ENCODE results near the gene ST14. TPM values are rescaled to one million over a fixed set of nuclear protein-coding genes. Genes with fewer than 3 reads are reported as not detected.

Gene ST14
- polyA plus RNA-seq, 1 donor (not counting 4 experiments of a cell fraction or from before 2014, with no cell fraction given), result 45.8 TPM

DNA sequence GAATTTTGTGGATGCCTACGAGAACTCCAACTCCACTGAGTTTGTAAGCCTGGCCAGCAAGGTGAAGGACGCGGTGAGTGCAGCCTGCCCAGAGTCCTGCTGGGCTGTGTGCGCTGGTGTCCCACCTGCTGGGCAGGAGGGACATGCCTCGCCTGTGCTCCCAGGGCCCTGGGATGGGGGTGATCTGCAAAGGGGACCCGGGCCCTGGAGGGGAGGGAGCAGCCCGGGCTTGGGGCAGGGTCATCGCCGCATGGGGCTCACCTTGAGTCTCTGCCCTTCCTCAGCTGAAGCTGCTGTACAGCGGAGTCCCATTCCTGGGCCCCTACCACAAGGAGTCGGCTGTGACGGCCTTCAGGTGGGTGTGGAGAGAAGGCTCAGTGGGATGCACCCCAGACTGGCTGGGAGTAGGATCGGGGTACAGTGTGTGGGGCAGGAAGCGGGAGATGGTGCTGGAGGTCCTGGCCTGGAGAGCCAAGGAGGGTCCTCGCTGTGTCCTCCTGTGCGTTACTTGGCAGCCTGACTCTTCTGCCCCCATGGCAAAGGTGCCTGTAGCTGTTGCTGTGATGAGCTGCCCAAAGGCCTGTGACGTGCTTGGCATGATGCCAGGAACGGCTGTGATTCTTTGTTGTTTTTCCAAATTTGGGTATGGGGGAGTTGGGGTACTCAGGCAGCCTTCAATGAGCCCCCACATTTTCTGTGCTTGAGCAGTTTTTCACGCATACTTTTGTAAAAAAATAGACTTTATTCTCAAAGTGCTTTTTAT is 29.2 kb downstream of the ST14 start:
- no peaks in the 10 kb centered on the region for H3K27me3 ChIP-seq (ENCODE audit: control insufficient read depth, extremely low read depth, insufficient read depth, low read length)
- DNase-seq (ENCODE audit: low read depth, low spot score) (no peak), FAIRE-seq (no peak)
- peaks cover 8% of the 10 kb centered on the region for H4K20me1 ChIP-seq (ENCODE audit: control insufficient read depth, extremely low read depth, insufficient read depth, low read length)
- H3K79me2 ChIP-seq (ENCODE audit: control insufficient read depth, insufficient read depth, low read length), result peaks cover 40% of the 10 kb centered on the region
- no peak overlapping the region for H3K4me3 ChIP-seq (ENCODE audit: control insufficient read depth in 2 of 3, extremely low read depth in 1 of 3, insufficient read depth in 2 of 3, low read depth in 1 of 3, low read length in 3 of 3)
- peaks cover 8 to 14% of the 10 kb centered on the region in 2 experiments for H3K36me3 ChIP-seq (ENCODE audit: control insufficient read depth in 2 of 2, extremely low read depth in 1 of 2, insufficient read depth in 2 of 2, low read length in 2 of 2)
- no peaks in the 10 kb centered on the region for H3K9me3 ChIP-seq (ENCODE audit: control insufficient read depth, low read depth, low read length)
- H3K27ac ChIP-seq (ENCODE audit: control insufficient read depth, insufficient read depth, low read length), result no peak overlapping the region
- H2AFZ ChIP-seq (ENCODE audit: control insufficient read depth, low read length), result no peak overlapping the region
- no peaks in the 10 kb centered on the region for H3K4me1 ChIP-seq (ENCODE audit: control insufficient read depth, extremely low read depth, insufficient read depth, low read length)
- no peak overlapping the region for H3K9ac ChIP-seq (ENCODE audit: control insufficient read depth, extremely low read depth, insufficient read depth, low read length)
- H3K4me2 ChIP-seq (ENCODE audit: control insufficient read depth, extremely low read depth, insufficient read depth, low read depth, low read length), result no peak overlapping the region
- dilution Hi-C loops (cut with MboI; ENCODE audit: extremely low pct_ligation_motif_present, low sequenced_read_pairs), result no loop called here
- H3K9me1 ChIP-seq (ENCODE audit: control insufficient read depth, extremely low read depth, insufficient read depth, low read length), result no peaks in the 10 kb centered on the region
- TF ChIP-seq CTCF (optimal IDR thresholded peaks at IDR 0.05 in 1 of 3, IDR thresholded peaks at IDR 0.05 in 1 of 3, conservative IDR thresholded peaks at IDR 0.05 in 1 of 3; ENCODE audit: extremely low read depth in 1 of 3, insufficient read depth in 2 of 3, low read length in 3 of 3), result no peak
- TF ChIP-seq EZH2 (IDR thresholded peaks at IDR 0.05; ENCODE audit: low read length), result no peak

DNA sequence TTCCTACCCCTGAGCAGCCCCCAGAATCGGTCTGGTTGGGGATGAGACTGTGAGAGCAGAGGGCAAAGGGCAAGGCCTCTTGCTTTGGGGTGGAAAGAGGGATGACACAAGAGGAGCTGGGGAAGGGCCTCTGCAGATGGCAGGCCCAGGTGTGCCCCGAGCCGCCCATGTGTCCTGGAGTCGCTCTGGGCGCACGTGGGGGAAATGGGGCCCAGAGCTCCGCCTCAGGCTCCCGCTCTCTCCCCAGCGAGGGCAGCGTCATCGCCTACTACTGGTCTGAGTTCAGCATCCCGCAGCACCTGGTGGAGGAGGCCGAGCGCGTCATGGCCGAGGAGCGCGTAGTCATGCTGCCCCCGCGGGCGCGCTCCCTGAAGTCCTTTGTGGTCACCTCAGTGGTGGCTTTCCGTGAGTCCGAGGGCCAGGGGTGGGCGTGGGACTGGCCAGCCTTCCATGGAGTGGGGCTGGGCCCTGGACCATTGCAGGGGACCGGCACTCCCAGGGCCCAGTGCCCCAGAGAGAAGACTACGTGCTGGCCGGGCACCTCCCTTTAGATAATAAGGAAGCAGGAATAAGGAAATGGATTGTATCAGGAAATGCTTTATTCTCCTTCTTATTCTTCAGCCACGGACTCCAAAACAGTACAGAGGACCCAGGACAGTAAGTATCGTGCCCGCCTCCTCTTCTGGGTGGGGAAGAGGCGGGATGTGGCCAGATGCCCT is 30.1 kb downstream of the ST14 start:
- no peaks in the 10 kb centered on the region for H3K9me3 ChIP-seq (ENCODE audit: control insufficient read depth, low read depth, low read length)
- H3K4me3 ChIP-seq (ENCODE audit: control insufficient read depth in 2 of 3, extremely low read depth in 1 of 3, insufficient read depth in 2 of 3, low read depth in 1 of 3, low read length in 3 of 3), result no peak overlapping the region
- peaks cover 33% of the 10 kb centered on the region for H3K79me2 ChIP-seq (ENCODE audit: control insufficient read depth, insufficient read depth, low read length)
- dilution Hi-C loops (cut with MboI; ENCODE audit: extremely low pct_ligation_motif_present, low sequenced_read_pairs), result no loop called here
- no peaks in the 10 kb centered on the region for H3K27me3 ChIP-seq (ENCODE audit: control insufficient read depth, extremely low read depth, insufficient read depth, low read length)
- H3K36me3 ChIP-seq (ENCODE audit: control insufficient read depth in 2 of 2, extremely low read depth in 1 of 2, insufficient read depth in 2 of 2, low read length in 2 of 2), result peaks cover 13 to 21% of the 10 kb centered on the region in 2 experiments
- no peak overlapping the region for H3K9ac ChIP-seq (ENCODE audit: control insufficient read depth, extremely low read depth, insufficient read depth, low read length)
- DNase-seq (ENCODE audit: low read depth, low spot score) (no peak), FAIRE-seq (no peak)
- H3K4me2 ChIP-seq (ENCODE audit: control insufficient read depth, extremely low read depth, insufficient read depth, low read depth, low read length), result no peak overlapping the region
- no peak overlapping the region for H2AFZ ChIP-seq (ENCODE audit: control insufficient read depth, low read length)
- no peaks in the 10 kb centered on the region for H3K4me1 ChIP-seq (ENCODE audit: control insufficient read depth, extremely low read depth, insufficient read depth, low read length)
- no peak overlapping the region for H3K27ac ChIP-seq (ENCODE audit: control insufficient read depth, insufficient read depth, low read length)
- peaks cover 8% of the 10 kb centered on the region for H4K20me1 ChIP-seq (ENCODE audit: control insufficient read depth, extremely low read depth, insufficient read depth, low read length)
- TF ChIP-seq EZH2 (IDR thresholded peaks at IDR 0.05; ENCODE audit: low read length), result no peak
- no peak for TF ChIP-seq CTCF (optimal IDR thresholded peaks at IDR 0.05 in 1 of 3, IDR thresholded peaks at IDR 0.05 in 1 of 3, conservative IDR thresholded peaks at IDR 0.05 in 1 of 3; ENCODE audit: extremely low read depth in 1 of 3, insufficient read depth in 2 of 3, low read length in 3 of 3)
- no peaks in the 10 kb centered on the region for H3K9me1 ChIP-seq (ENCODE audit: control insufficient read depth, extremely low read depth, insufficient read depth, low read length)

Measured in keratinocyte (primary cell).